ENCODE results near the gene COL15A1.

The COL15A1 gene

GRCh38 chr9:99103054-99103895 lies 159.6 kb downstream of the COL15A1 start:
- H3K27ac ChIP-seq (ENCODE audit: low read length) = no peak overlapping the region
- TF ChIP-seq EZH2phosphoT487 (IDR thresholded peaks at IDR 0.05; ENCODE audit: low read depth) = no peak
- no peaks in the 10 kb centered on the region for H3K27me3 ChIP-seq (ENCODE audit: low read depth, low read length)
- H3K4me3 ChIP-seq (ENCODE audit: low read length) = peak overlapping the region; percentile 85
- peaks cover 31% of the 10 kb centered on the region for H3K79me2 ChIP-seq (ENCODE audit: low read length)
- H3K4me2 ChIP-seq (ENCODE audit: low read length) = peak overlapping the region; percentile 99
- peak overlapping the region; percentile 56 for H2AFZ ChIP-seq (ENCODE audit: low read depth, low read length)
- peaks cover 20% of the 10 kb centered on the region for H3K4me1 ChIP-seq (ENCODE audit: low read length)
- H3K9ac ChIP-seq (ENCODE audit: low read length) = peak overlapping the region; percentile 79; the same call in 1 of the 2 replicates
- H4K20me1 ChIP-seq (ENCODE audit: insufficient read depth, low read length) = peaks cover 13% of the 10 kb centered on the region
- H3K36me3 ChIP-seq (replicated peaks; ENCODE audit: low read depth, low read length) = no peaks in the 10 kb centered on the region
- H3K9me3 ChIP-seq (ENCODE audit: insufficient read depth, low read length) = no peaks in the 10 kb centered on the region

- Histone ChIP-seq H3K36me3 (replicated peaks; ENCODE audit: low read depth, low read length) (no peaks in the 10 kb centered on the region), H2AFZ (ENCODE audit: low read depth, low read length) (peak overlapping the region; percentile 56), H3K4me1 (ENCODE audit: low read length) (peaks cover 20% of the 10 kb centered on the region), H4K20me1 (ENCODE audit: insufficient read depth, low read length) (peaks cover 20% of the 10 kb centered on the region), H3K27me3 (ENCODE audit: low read depth, low read length) (no peaks in the 10 kb centered on the region), H3K4me2 (ENCODE audit: low read length) (peak overlapping the region; percentile 99), H3K79me2 (ENCODE audit: low read length) (peaks cover 38% of the 10 kb centered on the region), H3K4me3 (ENCODE audit: low read length) (peak overlapping the region; percentile 85), H3K27ac (ENCODE audit: low read length) (peak overlapping the region; percentile 63), H3K9me3 (ENCODE audit: insufficient read depth, low read length) (no peaks in the 10 kb centered on the region), H3K9ac (ENCODE audit: low read length) (peak overlapping the region; percentile 79)
- TF ChIP-seq CTCF (IDR thresholded peaks at IDR 0.05; ENCODE audit: low read depth, low read length) = no peak
- no peak for TF ChIP-seq EZH2phosphoT487 (IDR thresholded peaks at IDR 0.05; ENCODE audit: low read depth)
Observed at GRCh38 chr9:99103901-99104458, 160.3 kb downstream of the COL15A1 start.

- peaks cover 20% of the 10 kb centered on the region for H3K4me1 ChIP-seq (ENCODE audit: low read length)
- peak within 1 kb of the TSS; percentile 63 for H3K27ac ChIP-seq (ENCODE audit: low read length)
- peak within 1 kb of the TSS; percentile 85 for H3K4me3 ChIP-seq (ENCODE audit: low read length)
- TF ChIP-seq CTCF (IDR thresholded peaks at IDR 0.05; ENCODE audit: low read depth, low read length) = no peak
- no peak for TF ChIP-seq EZH2phosphoT487 (IDR thresholded peaks at IDR 0.05; ENCODE audit: low read depth)
- peaks cover 22% of the 10 kb centered on the region for H4K20me1 ChIP-seq (ENCODE audit: insufficient read depth, low read length)
- peak within 1 kb of the TSS; percentile 99 for H3K4me2 ChIP-seq (ENCODE audit: low read length)
- H3K9me3 ChIP-seq (ENCODE audit: insufficient read depth, low read length) = no peaks in the 10 kb centered on the region
- H3K27me3 ChIP-seq (ENCODE audit: low read depth, low read length) = no peaks in the 10 kb centered on the region
- H3K36me3 ChIP-seq (replicated peaks; ENCODE audit: low read depth, low read length) = no peaks in the 10 kb centered on the region
- H2AFZ ChIP-seq (ENCODE audit: low read depth, low read length) = peak within 1 kb of the TSS; percentile 56
- peak within 1 kb of the TSS; percentile 79 for H3K9ac ChIP-seq (ENCODE audit: low read length)
- H3K79me2 ChIP-seq (ENCODE audit: low read length) = peaks cover 45% of the 10 kb centered on the region
Observed at GRCh38 chr9:99104459-99105151, 160.9 kb downstream of the COL15A1 start, which contains the start of gene TGFBR1. Gene TGFBR1, plus strand, starts transcription at chr9:99105113. Its CDS starts 93 bp downstream, at chr9:99105206.

GRCh38 chr9:99105152-99106043 lies 161.7 kb downstream of the COL15A1 start:
- Histone ChIP-seq H3K79me2 (ENCODE audit: low read length) (peaks cover 53% of the 10 kb centered on the region), H4K20me1 (ENCODE audit: insufficient read depth, low read length) (peaks cover 23% of the 10 kb centered on the region), H3K27ac (ENCODE audit: low read length) (no peak overlapping the region), H3K9me3 (ENCODE audit: insufficient read depth, low read length) (no peaks in the 10 kb centered on the region), H3K27me3 (ENCODE audit: low read depth, low read length) (no peaks in the 10 kb centered on the region), H3K4me2 (ENCODE audit: low read length) (peak overlapping the region; percentile 70), H3K4me1 (ENCODE audit: low read length) (peaks cover 20% of the 10 kb centered on the region), H3K36me3 (replicated peaks; ENCODE audit: low read depth, low read length) (no peaks in the 10 kb centered on the region), H3K9ac (ENCODE audit: low read length) (peak overlapping the region; percentile 71), H2AFZ (ENCODE audit: low read depth, low read length) (no peak overlapping the region), H3K4me3 (ENCODE audit: low read length) (peak overlapping the region; percentile 85)
- TF ChIP-seq CTCF (IDR thresholded peaks at IDR 0.05; ENCODE audit: low read depth, low read length) (no peak), EZH2phosphoT487 (IDR thresholded peaks at IDR 0.05; ENCODE audit: low read depth) (no peak)
